ENCODE data around the gene PAPPA2.

The PAPPA2 gene

GRCh38 chr1:176643536-176643935 is 180.6 kb downstream of the PAPPA2 start:
- Mint-ChIP-seq H3K4me1 (ENCODE audit: low read depth) (no peaks in the 10 kb centered on the region), H3K27ac (no peak overlapping the region), H3K27me3 (peaks cover 1% of the 10 kb centered on the region), H3K36me3 (no peaks in the 10 kb centered on the region), H3K9me3 (ENCODE audit: low read depth) (peaks cover 15% of the 10 kb centered on the region), H3K4me3 (no peak overlapping the region)

DNA sequence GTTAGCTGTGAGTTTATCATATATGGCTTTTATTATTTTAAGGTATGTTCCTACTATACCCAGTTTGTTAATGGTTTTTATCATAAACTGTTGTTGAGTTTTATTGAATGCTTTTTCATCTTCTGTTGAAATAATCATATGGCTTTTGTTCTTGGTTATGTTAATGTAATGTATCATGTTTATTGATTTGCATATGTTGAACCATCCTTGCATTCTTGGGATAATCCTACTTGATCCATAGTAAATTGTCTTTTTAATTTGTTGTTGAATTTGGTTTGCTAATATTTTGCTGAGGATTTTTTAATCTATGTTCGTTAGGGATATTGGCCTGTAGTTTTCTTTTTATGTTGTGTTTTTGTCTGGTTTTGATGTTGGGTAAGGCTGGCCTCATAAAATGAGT is 185.6 kb downstream of the PAPPA2 start:
- Mint-ChIP-seq H3K36me3 (no peaks in the 10 kb centered on the region), H3K4me3 (no peak overlapping the region), H3K9me3 (ENCODE audit: low read depth) (peaks cover 44% of the 10 kb centered on the region), H3K27me3 (no peaks in the 10 kb centered on the region), H3K4me1 (ENCODE audit: low read depth) (no peaks in the 10 kb centered on the region), H3K27ac (no peak overlapping the region)

- peaks cover 26% of the 10 kb centered on the region for H3K9me3 Mint-ChIP-seq (ENCODE audit: low read depth)
- peaks cover 2% of the 10 kb centered on the region for H3K36me3 Mint-ChIP-seq
- H3K4me1 Mint-ChIP-seq (ENCODE audit: low read depth) = no peaks in the 10 kb centered on the region
- H3K27ac Mint-ChIP-seq = no peak overlapping the region
- H3K27me3 Mint-ChIP-seq = peaks cover 9% of the 10 kb centered on the region
- no peak overlapping the region for H3K4me3 Mint-ChIP-seq
Measured at GRCh38 chr1:176656257-176656995, 193.5 kb downstream of the PAPPA2 start.

GRCh38 chr1:176669782-176670181 is 206.8 kb downstream of the PAPPA2 start:
- Mint-ChIP-seq H3K4me1 (ENCODE audit: low read depth) (no peaks in the 10 kb centered on the region), H3K9me3 (ENCODE audit: low read depth) (peaks cover 2% of the 10 kb centered on the region), H3K27me3 (no peaks in the 10 kb centered on the region), H3K4me3 (no peak overlapping the region), H3K36me3 (no peaks in the 10 kb centered on the region), H3K27ac (no peak overlapping the region)

DNA sequence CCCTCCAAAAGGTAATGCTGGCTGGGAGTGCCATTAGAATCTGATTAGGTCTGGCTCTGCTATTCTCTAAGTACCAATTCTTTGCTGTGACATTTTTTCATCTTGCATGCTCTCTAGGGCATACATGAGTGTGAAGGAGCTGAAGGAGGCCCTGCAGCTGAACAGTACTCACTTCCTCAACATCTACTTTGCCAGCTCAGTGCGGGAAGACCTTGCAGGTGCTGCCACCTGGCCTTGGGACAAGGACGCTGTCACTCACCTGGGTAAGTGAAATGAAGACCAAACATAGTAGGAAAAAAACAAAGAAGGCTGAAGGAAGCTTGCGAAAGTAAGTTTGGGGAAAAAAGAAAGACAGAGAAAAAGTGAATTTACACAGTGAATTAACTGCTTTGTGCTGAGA is 207.9 kb downstream of the PAPPA2 start:
- no peaks in the 10 kb centered on the region for H3K4me1 Mint-ChIP-seq (ENCODE audit: low read depth)
- no peaks in the 10 kb centered on the region for H3K36me3 Mint-ChIP-seq
- H3K4me3 Mint-ChIP-seq = no peak overlapping the region
- no peaks in the 10 kb centered on the region for H3K9me3 Mint-ChIP-seq (ENCODE audit: low read depth)
- no peaks in the 10 kb centered on the region for H3K27me3 Mint-ChIP-seq
- H3K27ac Mint-ChIP-seq = no peak overlapping the region

GRCh38 chr1:176682830-176683535 is 220.0 kb downstream of the PAPPA2 start:
- peaks cover 1% of the 10 kb centered on the region for H3K27me3 Mint-ChIP-seq
- no peaks in the 10 kb centered on the region for H3K36me3 Mint-ChIP-seq
- H3K27ac Mint-ChIP-seq = no peak overlapping the region
- no peaks in the 10 kb centered on the region for H3K9me3 Mint-ChIP-seq (ENCODE audit: low read depth)
- no peak overlapping the region for H3K4me3 Mint-ChIP-seq
- H3K4me1 Mint-ChIP-seq (ENCODE audit: low read depth) = no peaks in the 10 kb centered on the region

DNA sequence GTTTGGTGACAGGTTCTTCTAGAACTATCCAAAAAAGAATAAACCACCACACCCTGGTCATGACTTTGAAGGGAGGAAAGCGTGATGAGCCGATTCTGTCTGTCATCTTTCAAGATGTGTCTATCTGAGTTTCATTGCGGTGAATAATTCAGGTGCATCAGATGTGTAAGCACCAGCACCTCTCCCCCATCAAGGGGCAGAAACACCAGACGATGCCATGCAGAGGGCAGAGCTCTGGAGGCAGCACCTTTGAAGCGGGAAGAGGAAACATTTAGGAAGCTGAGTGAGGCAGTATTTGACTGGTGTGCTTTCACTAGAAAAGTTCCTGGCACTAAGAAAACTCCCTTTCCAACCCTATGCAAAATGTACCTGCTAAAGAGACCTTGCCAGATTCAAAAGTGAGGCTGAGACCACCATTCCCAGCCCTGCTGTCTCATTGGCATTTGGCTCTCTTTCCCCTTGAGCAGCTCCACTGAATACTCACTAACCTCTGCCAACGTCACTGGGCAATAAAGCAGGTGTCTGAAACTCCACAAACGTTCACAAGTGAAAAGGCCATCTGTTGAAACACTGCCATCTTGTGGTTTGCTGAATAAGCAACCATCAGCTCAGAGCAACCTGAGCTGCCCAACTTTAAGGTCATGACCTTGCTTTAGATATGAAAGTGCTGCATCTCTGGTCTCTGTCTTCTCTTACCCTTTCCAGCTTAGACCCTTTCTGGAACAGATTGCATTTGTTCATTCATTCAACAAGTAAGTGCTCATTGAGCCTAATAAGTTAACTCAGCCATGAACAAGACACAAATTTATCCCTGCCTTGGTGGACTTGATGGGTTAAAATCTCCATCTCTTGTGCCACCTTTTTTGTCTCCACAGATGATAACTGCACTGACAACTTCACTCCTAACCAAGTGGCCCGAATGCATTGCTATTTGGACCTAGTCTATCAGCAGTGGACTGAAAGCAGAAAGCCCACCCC is 228.6 kb downstream of the PAPPA2 start:
- Mint-ChIP-seq H3K27me3 (no peaks in the 10 kb centered on the region), H3K4me1 (ENCODE audit: low read depth) (no peaks in the 10 kb centered on the region), H3K27ac (no peak overlapping the region), H3K9me3 (ENCODE audit: low read depth) (no peaks in the 10 kb centered on the region), H3K4me3 (no peak overlapping the region), H3K36me3 (no peaks in the 10 kb centered on the region)

- Mint-ChIP-seq H3K27me3 (no peaks in the 10 kb centered on the region), H3K4me3 (no peak overlapping the region), H3K4me1 (ENCODE audit: low read depth) (no peaks in the 10 kb centered on the region), H3K9me3 (ENCODE audit: low read depth) (no peaks in the 10 kb centered on the region), H3K36me3 (no peaks in the 10 kb centered on the region), H3K27ac (no peak overlapping the region)
Measured at GRCh38 chr1:176692431-176692830, 229.5 kb downstream of the PAPPA2 start.

- Mint-ChIP-seq H3K4me1 (ENCODE audit: low read depth) (no peaks in the 10 kb centered on the region), H3K36me3 (no peaks in the 10 kb centered on the region), H3K27me3 (peaks cover under 1% of the 10 kb centered on the region), H3K4me3 (no peak overlapping the region), H3K9me3 (ENCODE audit: low read depth) (no peaks in the 10 kb centered on the region), H3K27ac (no peak overlapping the region)
Measured at GRCh38 chr1:176692988-176693696, 230.2 kb downstream of the PAPPA2 start.

GRCh38 chr1:176693697-176694329 is 230.8 kb downstream of the PAPPA2 start:
- H3K9me3 Mint-ChIP-seq (ENCODE audit: low read depth) = no peaks in the 10 kb centered on the region
- H3K27me3 Mint-ChIP-seq = peaks cover 3% of the 10 kb centered on the region
- H3K27ac Mint-ChIP-seq = no peak overlapping the region
- H3K4me1 Mint-ChIP-seq (ENCODE audit: low read depth) = no peaks in the 10 kb centered on the region
- H3K4me3 Mint-ChIP-seq = no peak overlapping the region
- H3K36me3 Mint-ChIP-seq = no peaks in the 10 kb centered on the region

DNA sequence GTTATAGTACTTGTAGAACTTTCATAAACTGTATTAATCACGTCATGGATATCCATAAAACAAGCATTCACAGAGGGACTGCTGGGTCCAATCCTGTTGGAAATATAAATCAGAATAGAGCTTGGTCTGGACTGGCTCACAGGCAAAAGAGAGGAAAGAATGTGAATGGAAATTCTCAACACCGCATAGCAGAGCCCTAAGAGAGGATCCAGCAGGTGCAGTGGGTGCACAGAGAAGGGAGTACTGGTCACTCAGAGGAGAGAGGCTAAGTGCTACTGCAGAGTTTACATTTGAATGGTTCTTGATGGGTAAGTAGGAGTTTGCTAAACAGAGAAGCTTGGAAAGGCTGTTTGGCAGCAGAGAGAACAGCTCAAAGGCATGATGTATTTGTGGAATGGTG is 231.7 kb downstream of the PAPPA2 start:
- Mint-ChIP-seq H3K9me3 (ENCODE audit: low read depth) (no peaks in the 10 kb centered on the region), H3K36me3 (no peaks in the 10 kb centered on the region), H3K27me3 (peaks cover 3% of the 10 kb centered on the region), H3K4me3 (no peak overlapping the region), H3K27ac (no peak overlapping the region), H3K4me1 (ENCODE audit: low read depth) (no peaks in the 10 kb centered on the region)

- Mint-ChIP-seq H3K4me3 (no peak overlapping the region), H3K4me1 (ENCODE audit: low read depth) (no peaks in the 10 kb centered on the region), H3K9me3 (ENCODE audit: low read depth) (no peaks in the 10 kb centered on the region), H3K36me3 (no peaks in the 10 kb centered on the region), H3K27me3 (peaks cover 3% of the 10 kb centered on the region), H3K27ac (no peak overlapping the region)
Measured at GRCh38 chr1:176696109-176696508, 233.1 kb downstream of the PAPPA2 start.

- no peaks in the 10 kb centered on the region for H3K9me3 Mint-ChIP-seq (ENCODE audit: low read depth)
Measured at GRCh38 chr1:176696689-176697088, 233.7 kb downstream of the PAPPA2 start.

DNA sequence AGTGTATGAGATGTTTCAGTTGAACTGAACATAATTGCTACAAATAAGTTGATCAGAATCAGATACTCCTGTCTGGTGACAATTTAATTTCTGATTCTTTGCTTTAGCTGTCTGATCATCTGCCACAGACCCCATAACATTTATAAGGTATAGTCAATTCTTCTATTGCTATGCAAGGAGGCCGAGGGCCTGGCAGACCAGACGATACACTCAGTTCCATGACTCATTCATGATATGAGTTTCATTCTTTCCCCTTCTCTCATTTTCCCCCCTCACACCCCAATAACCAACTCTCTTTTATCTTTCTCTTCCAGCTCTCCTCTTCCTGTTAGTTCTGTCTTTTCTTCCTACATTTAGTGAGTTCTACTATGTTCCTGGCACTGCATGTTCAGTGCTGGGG is 236.8 kb downstream of the PAPPA2 start:
- no peak overlapping the region for H3K27ac Mint-ChIP-seq
- peaks cover 5% of the 10 kb centered on the region for H3K27me3 Mint-ChIP-seq
- no peaks in the 10 kb centered on the region for H3K9me3 Mint-ChIP-seq (ENCODE audit: low read depth)
- H3K4me3 Mint-ChIP-seq = no peak overlapping the region
- no peaks in the 10 kb centered on the region for H3K36me3 Mint-ChIP-seq
- no peaks in the 10 kb centered on the region for H3K4me1 Mint-ChIP-seq (ENCODE audit: low read depth)

More at GRCh38 chr1:176696689-176697088, 233.7 kb downstream of the PAPPA2 start:
- Mint-ChIP-seq H3K4me3 (no peak overlapping the region), H3K4me1 (ENCODE audit: low read depth) (no peaks in the 10 kb centered on the region), H3K27ac (no peak overlapping the region), H3K36me3 (no peaks in the 10 kb centered on the region), H3K27me3 (peaks cover 3% of the 10 kb centered on the region)

Data from activated naive CD8-positive, alpha-beta T cell (primary cell).